CD4-positive, alpha-beta memory T cell (primary cell): Measurements from ENCODE around the gene CPXM1. TPM values are rescaled to one million over a fixed set of nuclear protein-coding genes. Genes with fewer than 3 reads are reported as not detected.

Experiments
- CTCF ChIA-PET: fragments of 350-600 bp; sonication (Branson Sonifier 250); formaldehyde crosslinking; loops from one replicate; lab custom pipeline; 2021; ENCODE audit warnings: inconsistent platforms; ENCODE audit not compliant: partially characterized antibody; lab: Charles Lee
- POLR2A ChIA-PET: fragments of 350-600 bp; sonication (Branson Sonifier 250); formaldehyde crosslinking; loops from one replicate; lab custom pipeline; 2021; ENCODE audit not compliant: partially characterized antibody; lab: Charles Lee
- DNase-seq, 5 donors: peaks; one replicate each; pipeline versions ENCODE4 v3.0.0 to v3.0.0-alpha.2; 2020 to 2022; ENCODE audit warnings: mixed read lengths in 1 of 5
- H3K27ac ChIP-seq: one replicate; pipeline ENCODE4 v1.7.0; 2013; ENCODE audit warnings: low read depth, low read length
- H3K27me3 ChIP-seq: 2 replicates; pipeline ENCODE4 v1.7.0; 2013; ENCODE audit warnings: mild to moderate bottlenecking, low read length, moderate library complexity; ENCODE audit not compliant: insufficient read depth
- H3K36me3 ChIP-seq: 2 replicates; pipeline ENCODE4 v1.7.0; 2013; ENCODE audit warnings: mild to moderate bottlenecking, low read length, moderate library complexity; ENCODE audit not compliant: insufficient read depth
- H3K4me1 ChIP-seq: 2 replicates; pipeline ENCODE4 v1.7.0; 2013; ENCODE audit warnings: mild to moderate bottlenecking, low read length, moderate library complexity; ENCODE audit not compliant: insufficient read depth
- H3K4me3 ChIP-seq, 2 donors: one replicate each; pipeline ENCODE4 v1.7.0; 2013; ENCODE audit warnings: low read length in 2 of 2, mild to moderate bottlenecking in 1 of 2
- H3K9me3 ChIP-seq, 2 donors: one replicate each; pipeline ENCODE4 v1.7.0; 2013; ENCODE audit warnings: low read length in 2 of 2, control low read depth in 1 of 2; ENCODE audit not compliant: control insufficient read depth in 1 of 2
- H3K27ac Mint-ChIP-seq, 7 donors: one replicate each; pipeline ENCODE4 v1.8.0; 2020 to 2021; ENCODE audit warnings: mixed read lengths in 7 of 7, mild to moderate bottlenecking in 6 of 7, inconsistent platforms in 3 of 7, moderate library complexity in 3 of 7
- H3K27me3 Mint-ChIP-seq, 2 donors: one replicate each; pipeline ENCODE4 v1.8.0; 2020 to 2021; ENCODE audit warnings: mixed read lengths in 2 of 2
- H3K36me3 Mint-ChIP-seq, 2 donors: one replicate each; pipeline ENCODE4 v1.8.0; 2020 to 2021; ENCODE audit warnings: mixed read lengths in 2 of 2, inconsistent platforms in 1 of 2, mild to moderate bottlenecking in 1 of 2
- H3K4me1 Mint-ChIP-seq, 4 donors: one replicate each; pipeline ENCODE4 v1.8.0; 2020 to 2021; ENCODE audit warnings: mixed read lengths in 4 of 4, mild to moderate bottlenecking in 1 of 4
- H3K4me3 Mint-ChIP-seq, 8 donors: one replicate each; pipeline ENCODE4 v1.8.0; 2020 to 2021; ENCODE audit warnings: mixed read lengths in 8 of 8, mild to moderate bottlenecking in 7 of 8, moderate library complexity in 6 of 8, inconsistent platforms in 3 of 8
- H3K9me3 Mint-ChIP-seq, 8 donors: one replicate each; pipeline ENCODE4 v1.8.0; 2020 to 2021; ENCODE audit warnings: mixed read lengths in 8 of 8, mild to moderate bottlenecking in 5 of 8, inconsistent platforms in 3 of 8, moderate library complexity in 1 of 8
- intact Hi-C: fragments of 100-400 bp; cut with micrococcal nuclease; formaldehyde crosslinking; loops from one replicate; pipeline ENCODE4 v1.15.1; 2023
- polyA plus RNA-seq, 2 donors: library from polyadenylated mRNA; unstranded; fragments of 300-500 nt; fragmentation: Illumina TruSeq; gene quantifications; one replicate each; pipeline ENCODE4 v1.2.3, GENCODE V29; 2021
- total RNA-seq, 2 experiments: library from RNA; stranded (reverse); gene quantifications; one replicate each; pipeline ENCODE4 v1.2.3, GENCODE V29; 2021

The CPXM1 gene
- total RNA-seq (not detected), polyA plus RNA-seq (not detected)

DNA sequence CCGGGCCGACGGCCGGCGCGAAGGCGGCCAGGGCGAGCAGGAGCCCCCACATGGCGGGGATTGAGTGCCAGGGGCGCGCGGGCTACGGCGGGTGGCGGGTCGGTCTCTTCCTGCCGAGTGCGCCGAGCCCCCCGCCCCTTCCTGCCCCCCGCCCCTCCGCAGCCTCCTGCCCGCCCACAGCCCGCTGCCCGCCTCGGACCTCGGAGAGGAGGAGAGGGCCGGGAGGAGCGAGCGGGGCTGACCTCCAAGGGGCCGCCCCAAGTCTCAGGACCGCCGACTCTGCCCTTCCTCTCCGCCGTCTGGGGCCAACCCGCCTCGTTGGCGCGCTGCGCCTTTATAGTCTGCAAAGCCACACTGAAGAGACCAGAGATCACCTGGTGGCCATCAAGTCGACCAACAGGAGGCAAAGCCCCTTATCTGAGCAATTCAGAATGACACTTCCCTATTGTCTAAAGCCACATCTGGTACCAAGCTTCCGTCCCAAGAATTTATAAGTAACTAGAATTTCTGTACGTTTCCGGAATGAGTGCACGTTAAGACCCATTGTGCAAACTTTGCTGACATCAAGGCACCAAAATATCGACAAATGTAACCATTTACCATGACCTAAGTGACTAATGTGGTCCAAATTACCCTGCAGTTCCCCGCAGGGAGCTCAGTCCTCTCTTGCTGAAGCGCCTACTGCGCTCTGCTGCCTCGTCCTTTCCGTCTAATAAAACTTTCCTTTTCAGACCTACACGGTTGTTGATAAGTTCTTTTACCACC lies at the start of gene CPXM1:
Gene CPXM1 (minus strand): TSS at position 107 of the 765 bp plus-strand sequence. CDS start 55 bp downstream, at position 52.
- intact Hi-C loops = no loop called here
- Mint-ChIP-seq H3K4me3 (peak within 1 kb of the TSS; percentile 85 to 97 (median 90)), H3K4me1 (peaks cover 19 to 37% (median 24%) of the 10 kb centered on the region in 4 donors), H3K27me3 (peaks cover 54 to 68% of the 10 kb centered on the region in 2 donors), H3K9me3 (peaks cover 0 to 2% (median 0%) of the 10 kb centered on the region in 8 donors), H3K36me3 (no peaks in the 10 kb centered on the region), H3K27ac (peak within 1 kb of the TSS in 4 of 7 donors; percentile 4 to 64 (median 30))
- no peaks in the 10 kb centered on the region for H3K9me3 ChIP-seq
- peaks cover 23% of the 10 kb centered on the region for H3K4me1 ChIP-seq
- H3K27me3 ChIP-seq = peaks cover 11% of the 10 kb centered on the region
- H3K4me3 ChIP-seq = peak within 1 kb of the TSS; percentile 36 to 57
- ChIA-PET CTCF (no interaction called here), POLR2A (no interaction called here)
- H3K27ac ChIP-seq = no peak within 1 kb of the TSS
- no peak for DNase-seq
- no peaks in the 10 kb centered on the region for H3K36me3 ChIP-seq

GRCh38 chr20:2849529-2849928 lies 49.1 kb upstream of the CPXM1 start:
- Histone ChIP-seq H3K9me3 (no peaks in the 10 kb centered on the region), H3K27me3 (no peaks in the 10 kb centered on the region), H3K27ac (no peak overlapping the region), H3K4me1 (peaks cover 13% of the 10 kb centered on the region), H3K4me3 (no peak overlapping the region), H3K36me3 (no peaks in the 10 kb centered on the region)
- no peaks in the 10 kb centered on the region for H3K27me3 Mint-ChIP-seq
- H3K4me1 Mint-ChIP-seq = peaks cover 19 to 43% (median 27%) of the 10 kb centered on the region in 4 donors
- no peak overlapping the region for H3K4me3 Mint-ChIP-seq
- H3K36me3 Mint-ChIP-seq = peaks cover 0 to 4% of the 10 kb centered on the region in 2 donors
- DNase-seq = no peak
- H3K27ac Mint-ChIP-seq = no peak overlapping the region
- POLR2A ChIA-PET = interaction anchor here (1.2 to 3.8 kb wide), 2 partner anchors 9 to 15 kb away, joined by 3 to 20 read pairs; partner anchors contain the start of genes PCED1A and VPS16
- no peaks in the 10 kb centered on the region for H3K9me3 Mint-ChIP-seq
- intact Hi-C loops = no loop called here
- CTCF ChIA-PET = interaction anchor here (1.8 kb wide), 1 partner anchor 97 kb away, joined by 3 read pairs; no protein-coding TSS in a partner anchor

- H3K4me3 Mint-ChIP-seq = no peak overlapping the region
- peaks cover 14% of the 10 kb centered on the region for H3K4me1 ChIP-seq
- H3K4me3 ChIP-seq = no peak overlapping the region
- H3K9me3 Mint-ChIP-seq = no peaks in the 10 kb centered on the region
- peaks cover 0 to 4% of the 10 kb centered on the region in 2 donors for H3K36me3 Mint-ChIP-seq
- H3K27ac Mint-ChIP-seq = peak overlapping the region in 2 of 7 donors; percentile 5 to 48
- intact Hi-C loops = no loop called here
- H3K4me1 Mint-ChIP-seq = peaks cover 26 to 45% (median 30%) of the 10 kb centered on the region in 4 donors
- H3K36me3 ChIP-seq = no peaks in the 10 kb centered on the region
- no peaks in the 10 kb centered on the region for H3K27me3 ChIP-seq
- DNase-seq = no peak
- ChIA-PET POLR2A (no interaction called here), CTCF (no interaction called here)
- H3K27me3 Mint-ChIP-seq = no peaks in the 10 kb centered on the region
- no peak overlapping the region for H3K27ac ChIP-seq
- H3K9me3 ChIP-seq = no peaks in the 10 kb centered on the region
Measured at GRCh38 chr20:2847802-2848201, 47.4 kb upstream of the CPXM1 start.

- Histone ChIP-seq H3K27me3 (no peaks in the 10 kb centered on the region), H3K4me1 (peaks cover 6% of the 10 kb centered on the region), H3K27ac (no peak overlapping the region), H3K36me3 (no peaks in the 10 kb centered on the region), H3K9me3 (no peaks in the 10 kb centered on the region), H3K4me3 (no peak overlapping the region)
- CTCF ChIA-PET = interaction anchor here (0.9 kb wide), 1 partner anchor 55 kb away, joined by 3 read pairs; no protein-coding TSS in a partner anchor
- Mint-ChIP-seq H3K27me3 (no peaks in the 10 kb centered on the region), H3K4me1 (peaks cover 19 to 34% (median 22%) of the 10 kb centered on the region in 4 donors), H3K36me3 (peaks cover 0 to 4% of the 10 kb centered on the region in 2 donors), H3K27ac (no peak overlapping the region), H3K9me3 (no peaks in the 10 kb centered on the region), H3K4me3 (no peak overlapping the region)
- DNase-seq = no peak
- POLR2A ChIA-PET = no interaction called here
- intact Hi-C loops = no loop called here
Measured at GRCh38 chr20:2846698-2847097, 46.3 kb upstream of the CPXM1 start.

GRCh38 chr20:2845607-2846006 lies 45.2 kb upstream of the CPXM1 start:
- Histone ChIP-seq H3K27me3 (no peaks in the 10 kb centered on the region), H3K4me3 (no peak overlapping the region), H3K27ac (no peak overlapping the region), H3K4me1 (peaks cover 14% of the 10 kb centered on the region), H3K9me3 (no peaks in the 10 kb centered on the region), H3K36me3 (no peaks in the 10 kb centered on the region)
- no peaks in the 10 kb centered on the region for H3K27me3 Mint-ChIP-seq
- POLR2A ChIA-PET = no interaction called here
- intact Hi-C loops = no loop called here
- no peak overlapping the region for H3K4me3 Mint-ChIP-seq
- peak overlapping the region in 2 of 7 donors; percentile 68 to 72 for H3K27ac Mint-ChIP-seq
- CTCF ChIA-PET = interaction anchor here (1.3 kb wide), 1 partner anchor 9 kb away, joined by 4 read pairs; no protein-coding TSS in a partner anchor
- peaks cover 0 to 6% of the 10 kb centered on the region in 2 donors for H3K36me3 Mint-ChIP-seq
- peaks cover 21 to 34% (median 26%) of the 10 kb centered on the region in 4 donors for H3K4me1 Mint-ChIP-seq
- no peaks in the 10 kb centered on the region for H3K9me3 Mint-ChIP-seq
- no peak for DNase-seq

- DNase-seq = peak in 1 of 5 donors; percentile 65
Measured at GRCh38 chr20:2840967-2841531, 40.6 kb upstream of the CPXM1 start.

More at GRCh38 chr20:2840967-2841531, 40.6 kb upstream of the CPXM1 start:
- H3K36me3 ChIP-seq = no peaks in the 10 kb centered on the region
- H3K4me3 ChIP-seq = peak overlapping the region; percentile 77 to 80
- no peaks in the 10 kb centered on the region for H3K27me3 ChIP-seq
- H3K9me3 ChIP-seq = no peaks in the 10 kb centered on the region
- Mint-ChIP-seq H3K4me3 (peak overlapping the region; percentile 85 to 91 (median 88)), H3K36me3 (peaks cover 8 to 11% of the 10 kb centered on the region in 2 donors), H3K27ac (peak overlapping the region; percentile 85 to 93 (median 89)), H3K27me3 (no peaks in the 10 kb centered on the region), H3K4me1 (peaks cover 24 to 38% (median 34%) of the 10 kb centered on the region in 4 donors), H3K9me3 (peaks cover 0 to 4% (median 0%) of the 10 kb centered on the region in 8 donors)
- ChIA-PET CTCF (interaction anchor here (0.9 to 1.9 kb wide), 5 partner anchors 11 to 100 kb away, joined by 3 to 4 read pairs (median 3); partner anchors contain the start of gene PTPRA), POLR2A (interaction anchor here (0.7 to 3.9 kb wide), 14 partner anchors 9 to 567 kb away, joined by 3 to 34 read pairs (median 7); partner anchors contain the start of genes IDH3B, MRPS26, NOP56 and PTPRA)
- intact Hi-C loops = loop anchor here (1.0 to 5.0 kb wide), 4 partner anchors 32 to 332 kb away; partner anchors contain the start of genes IDH3B, PTPRA and ZNF343
- H3K27ac ChIP-seq = peak overlapping the region; percentile 86
- H3K4me1 ChIP-seq = peaks cover 24% of the 10 kb centered on the region
